ENCODE results near the gene REEP3.
"Not testable (repeated sequence)": the region's sequence is repeated elsewhere in the genome, so short reads cannot be mapped to it uniquely, and the experiment has no call there.

The REEP3 gene

GRCh38 chr10:63520500-63521415, at the start of gene REEP3:
TSS of gene REEP3 (plus strand) at chr10:63521401. CDS start at chr10:63521546, 145 bp downstream.
- peak in 37 of 42 donors; percentile 15 to 82 (median 62) for DNase-seq
- intact Hi-C loops (cut with DNase I) = loop anchor here (2.0 to 5.0 kb wide), 3 partner anchors 53 to 253 kb away; partner anchors contain the start of gene JMJD1C

- intact Hi-C loops (cut with DNase I) = no loop called here
- DNase-seq = no peak
These were observed 46.7 kb upstream of the REEP3 start for GRCh38 chr10:63474488-63474887.

- no peak for DNase-seq
- intact Hi-C loops (cut with DNase I) = no loop called here
These were observed 43.3 kb upstream of the REEP3 start for GRCh38 chr10:63477927-63478326.

GRCh38 chr10:63478564-63478963, 42.6 kb upstream of the REEP3 start:
- DNase-seq = no peak
- intact Hi-C loops (cut with DNase I) = no loop called here

- intact Hi-C loops (cut with DNase I) = no loop called here
These were observed 41.0 kb upstream of the REEP3 start for GRCh38 chr10:63480237-63480636.

GRCh38 chr10:63481815-63482421, 39.3 kb upstream of the REEP3 start:
- intact Hi-C loops (cut with DNase I) = no loop called here
- DNase-seq = no peak

More at GRCh38 chr10:63480237-63480636, 41.0 kb upstream of the REEP3 start:
- DNase-seq = peak in 7 of 42 donors; percentile 24 to 57 (median 34)

- intact Hi-C loops (cut with DNase I) = no loop called here
These were observed 37.2 kb upstream of the REEP3 start for GRCh38 chr10:63483983-63484382.

GRCh38 chr10:63487990-63488389, 33.2 kb upstream of the REEP3 start:
- intact Hi-C loops (cut with DNase I) = no loop called here
- no peak for DNase-seq

More at GRCh38 chr10:63483983-63484382, 37.2 kb upstream of the REEP3 start:
- no peak for DNase-seq

- no peak for DNase-seq
- intact Hi-C loops (cut with DNase I) = no loop called here
These were observed 31.4 kb upstream of the REEP3 start for GRCh38 chr10:63489838-63490237.

GRCh38 chr10:63491588-63492316, 29.4 kb upstream of the REEP3 start:
- intact Hi-C loops (cut with DNase I) = no loop called here
- DNase-seq = no peak

- peak in 1 of 42 donors; percentile 21 for DNase-seq
- intact Hi-C loops (cut with DNase I) = not testable (repeated sequence)
These were observed 28.9 kb upstream of the REEP3 start for GRCh38 chr10:63492317-63492690.

- no peak for DNase-seq
- intact Hi-C loops (cut with DNase I) = no loop called here
These were observed 28.2 kb upstream of the REEP3 start for GRCh38 chr10:63493004-63493403.

GRCh38 chr10:63494951-63495350, 26.2 kb upstream of the REEP3 start:
- no peak for DNase-seq
- intact Hi-C loops (cut with DNase I) = no loop called here

GRCh38 chr10:63496561-63496960, 24.6 kb upstream of the REEP3 start:
- DNase-seq = no peak
- intact Hi-C loops (cut with DNase I) = no loop called here

GRCh38 chr10:63497321-63497720, 23.9 kb upstream of the REEP3 start:
- intact Hi-C loops (cut with DNase I) = no loop called here
- DNase-seq = no peak

GRCh38 chr10:63498665-63499064, 22.5 kb upstream of the REEP3 start:
- no peak for DNase-seq
- intact Hi-C loops (cut with DNase I) = no loop called here

GRCh38 chr10:63500551-63500950, 20.6 kb upstream of the REEP3 start:
- DNase-seq; intact Hi-C loops (cut with DNase I): not testable (repeated sequence)

GRCh38 chr10:63501954-63502353, 19.2 kb upstream of the REEP3 start:
- intact Hi-C loops (cut with DNase I) = no loop called here

GRCh38 chr10:63502832-63503231, 18.4 kb upstream of the REEP3 start:
- intact Hi-C loops (cut with DNase I) = no loop called here
- no peak for DNase-seq

More at GRCh38 chr10:63501954-63502353, 19.2 kb upstream of the REEP3 start:
- no peak for DNase-seq

GRCh38 chr10:63503395-63503794, 17.8 kb upstream of the REEP3 start:
- intact Hi-C loops (cut with DNase I) = no loop called here
- no peak for DNase-seq
